HG03039 (cell line): ENCODE results near the gene PCBP3.
"Not testable (repeated sequence)": the region's sequence is repeated elsewhere in the genome, so short reads cannot be mapped to it uniquely, and the experiment has no call there.

Experiments
- ATAC-seq: cut with Tn5 transposase; IDR thresholded peaks from one replicate; pipeline ENCODE4 v1.9.1; 2021; ENCODE audit warnings: mild to moderate bottlenecking, moderate library complexity; ENCODE audit not compliant: unreplicated experiment

PCBP3 gene

DNA sequence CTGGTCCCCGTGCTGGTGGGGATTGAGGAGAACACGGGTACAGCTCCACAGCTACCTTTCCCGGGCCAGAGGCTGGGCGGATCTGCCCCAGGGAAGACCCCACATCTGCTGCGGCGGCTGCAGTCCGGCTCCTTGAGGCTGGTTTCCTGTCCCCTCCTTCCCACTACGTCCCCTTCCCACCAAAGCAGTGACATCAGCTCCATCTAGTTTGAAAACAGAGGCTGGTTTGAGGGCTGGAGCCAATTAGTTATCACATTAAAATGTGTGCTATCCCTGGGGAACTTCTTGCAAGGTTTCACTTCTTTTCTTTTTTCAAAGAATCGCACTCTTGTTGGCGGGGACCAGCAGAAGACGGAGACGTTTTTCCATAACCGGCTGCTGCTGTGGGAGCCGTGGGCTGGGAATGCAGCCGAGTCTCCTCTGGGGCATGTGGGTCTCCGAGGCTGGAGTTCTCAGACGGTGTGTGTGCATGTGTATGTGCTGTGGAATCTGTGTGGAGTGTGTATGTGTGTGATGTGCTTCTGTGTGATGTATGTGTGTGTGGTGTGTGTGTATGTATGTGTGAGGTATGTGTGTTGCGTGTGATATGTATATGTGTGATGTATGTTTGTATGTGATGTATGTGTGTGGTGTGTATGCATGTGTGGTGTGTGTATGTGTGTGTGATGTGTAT is 8.9 kb upstream of the PCBP3 start:
- ATAC-seq: no peak

DNA sequence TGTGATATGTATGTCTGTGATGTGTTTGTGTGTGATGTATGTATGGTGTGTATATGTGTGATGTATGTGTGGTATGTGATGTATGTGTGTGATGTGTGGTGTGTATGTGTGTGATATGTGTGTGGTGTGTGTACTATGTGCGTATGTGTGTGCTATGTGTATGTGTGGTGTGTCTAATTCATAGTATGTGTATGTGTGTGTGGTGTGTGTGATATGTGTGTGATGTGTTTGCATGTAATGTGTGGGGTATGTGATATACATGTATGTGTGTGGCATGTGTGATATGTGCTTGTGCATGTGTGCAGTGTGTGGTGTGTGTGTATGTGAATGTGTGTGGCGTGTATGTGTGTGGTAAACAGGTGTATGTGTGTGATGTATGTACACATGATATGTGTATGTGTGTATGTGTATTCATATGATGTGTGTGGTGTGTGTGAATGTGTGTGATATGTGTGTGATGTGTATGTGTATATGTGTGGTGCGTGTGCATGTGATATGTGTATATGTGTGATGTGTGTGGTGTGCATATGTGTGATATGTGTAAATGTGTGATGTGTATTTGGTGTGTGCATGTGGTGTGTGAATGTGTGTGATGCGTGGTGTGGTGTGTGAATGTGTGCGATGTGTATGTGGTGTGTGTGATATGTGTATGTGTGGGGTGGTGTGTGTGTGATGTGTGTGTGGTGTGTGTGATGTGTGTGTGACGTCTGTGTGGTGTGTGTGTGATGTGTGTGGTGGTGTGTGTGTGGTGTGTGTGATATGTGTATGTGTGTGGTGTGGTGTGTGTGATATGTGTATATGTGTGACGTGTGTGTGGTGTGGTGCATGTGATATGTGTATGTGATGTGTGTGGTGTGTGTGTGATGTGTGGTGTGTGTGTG is 8.0 kb upstream of the PCBP3 start:
- ATAC-seq: no peak

DNA sequence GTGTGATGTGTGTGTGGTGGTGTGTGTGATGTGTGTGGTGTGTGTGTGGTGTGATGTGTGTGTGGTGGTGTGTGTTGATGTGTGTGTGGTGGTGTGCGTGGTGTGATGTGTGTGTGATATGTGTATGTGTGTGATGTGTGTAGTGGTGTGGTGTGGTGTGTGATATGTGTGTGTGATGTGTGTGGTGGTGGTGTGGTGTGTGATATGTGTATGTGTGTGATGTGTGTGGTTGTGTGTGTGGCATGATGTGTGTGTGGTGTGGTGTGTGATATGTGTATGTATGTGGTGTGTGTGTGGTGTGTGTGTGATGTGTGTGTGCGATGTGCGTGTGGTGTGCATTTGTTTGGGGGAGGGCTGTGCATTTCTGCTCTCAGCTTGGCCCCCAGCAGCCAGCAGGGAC is 7.1 kb upstream of the PCBP3 start:
- ATAC-seq: no peak

DNA sequence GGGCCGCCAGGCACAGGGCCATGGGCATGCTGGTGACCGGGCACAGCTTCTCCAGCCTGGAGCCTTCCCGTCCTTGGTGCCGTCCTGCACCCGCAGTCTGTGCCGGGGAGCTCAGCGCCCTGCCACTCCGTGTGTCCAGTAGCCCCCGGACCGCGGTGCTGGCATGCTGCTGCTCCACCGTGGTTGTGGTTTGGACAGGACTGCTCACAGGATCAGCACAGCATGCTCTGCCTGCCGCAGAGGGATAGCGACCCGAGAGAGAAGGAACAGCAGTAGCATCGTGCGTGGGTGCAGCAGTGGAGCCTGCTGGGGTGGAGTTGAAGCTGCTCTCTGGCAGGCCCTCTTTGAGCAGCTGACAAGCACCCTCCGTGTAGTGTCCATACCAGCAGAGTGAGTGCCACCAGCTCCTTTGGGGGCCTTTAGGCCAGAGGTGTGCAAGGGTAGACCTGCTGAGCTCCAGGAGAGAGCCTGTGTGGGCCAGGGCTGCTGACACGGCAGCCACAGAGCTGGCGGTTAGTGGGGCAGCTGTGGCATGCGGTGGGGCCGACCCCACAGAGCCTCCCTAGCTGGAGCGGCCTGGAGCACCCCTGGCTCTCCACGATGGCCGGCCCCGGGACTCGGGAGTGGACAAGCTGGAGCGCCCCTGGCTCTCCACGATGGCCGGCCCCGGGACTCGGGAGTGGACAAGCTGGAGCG is 6.4 kb upstream of the PCBP3 start:
- no peak for ATAC-seq

DNA sequence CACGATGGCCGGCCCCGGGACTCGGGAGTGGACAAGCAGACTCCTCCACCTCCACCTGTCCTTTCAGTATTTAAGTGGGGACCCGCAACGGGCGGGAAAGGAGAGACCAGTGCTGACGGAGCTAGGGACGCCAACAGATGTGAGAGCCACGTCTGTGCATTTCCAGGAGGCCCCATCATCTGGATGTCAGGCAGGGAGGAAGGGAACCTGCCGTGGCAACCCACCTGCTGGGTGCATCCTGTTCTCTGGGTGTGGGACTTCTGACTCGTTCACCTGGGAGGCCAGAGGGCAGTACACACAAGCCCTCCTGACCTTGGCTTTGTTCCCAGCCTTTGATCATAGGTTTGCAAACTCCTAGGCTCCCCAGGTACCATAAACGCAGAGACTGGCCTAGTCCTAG is 5.6 kb upstream of the PCBP3 start:
- ATAC-seq: no peak

DNA sequence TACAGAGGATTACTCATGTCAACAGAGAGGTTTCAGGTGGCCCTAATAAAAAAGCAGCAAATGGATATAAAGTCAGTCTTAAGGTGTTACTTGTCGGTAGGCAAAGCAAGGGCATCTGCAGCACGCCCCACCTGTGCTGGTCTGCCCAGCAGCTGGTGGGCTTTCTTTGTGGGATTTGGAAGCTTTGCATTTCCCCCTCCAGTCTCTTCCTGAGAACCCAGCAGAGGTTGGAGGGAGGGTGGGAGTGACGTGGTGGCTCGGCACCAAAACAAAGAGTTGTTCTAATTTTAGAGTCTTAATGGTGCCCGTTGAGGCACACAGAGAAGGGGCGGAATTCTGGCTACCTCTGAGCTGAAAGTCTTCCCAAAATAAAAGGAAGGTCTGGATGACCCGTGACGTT is 4.8 kb upstream of the PCBP3 start:
- no peak for ATAC-seq

DNA sequence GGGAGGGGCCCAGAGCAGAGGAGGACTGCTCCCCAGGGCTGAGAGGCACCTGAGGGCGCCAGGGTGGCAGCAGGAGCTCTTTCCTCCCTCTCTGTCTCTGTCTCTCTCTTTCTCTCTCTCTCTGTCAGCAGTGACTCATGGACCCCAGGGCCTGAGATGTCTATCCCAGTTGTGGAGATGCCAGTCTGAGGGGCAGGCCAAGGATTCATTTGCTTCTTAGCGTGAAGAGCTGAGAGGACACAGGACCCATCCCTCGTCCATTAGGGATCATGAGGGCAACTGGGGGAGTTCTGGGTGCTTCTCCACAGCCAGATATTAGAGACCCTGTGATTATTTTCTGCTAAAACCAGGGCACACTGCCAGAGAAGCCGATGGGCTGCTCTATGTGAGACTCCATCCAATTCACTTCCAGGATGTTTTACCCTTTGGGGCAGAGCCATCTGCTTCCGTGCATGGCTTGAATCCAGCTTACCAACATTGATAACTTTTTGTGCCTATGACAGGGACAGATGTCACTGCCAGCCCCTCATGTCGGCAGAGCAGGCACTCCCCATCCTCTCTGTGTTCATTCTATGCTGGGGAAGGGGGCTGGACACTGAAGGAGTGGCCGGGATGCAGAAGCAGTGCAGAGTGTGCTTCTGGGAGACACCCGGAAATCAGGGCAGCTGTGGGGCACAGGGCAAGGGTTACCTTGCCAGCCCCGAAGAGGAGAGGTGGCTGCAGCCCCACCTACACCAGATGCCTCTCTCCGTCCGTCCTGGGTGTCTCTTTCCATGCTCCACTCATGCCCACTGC is 4.1 kb upstream of the PCBP3 start:
- ATAC-seq: no peak

DNA sequence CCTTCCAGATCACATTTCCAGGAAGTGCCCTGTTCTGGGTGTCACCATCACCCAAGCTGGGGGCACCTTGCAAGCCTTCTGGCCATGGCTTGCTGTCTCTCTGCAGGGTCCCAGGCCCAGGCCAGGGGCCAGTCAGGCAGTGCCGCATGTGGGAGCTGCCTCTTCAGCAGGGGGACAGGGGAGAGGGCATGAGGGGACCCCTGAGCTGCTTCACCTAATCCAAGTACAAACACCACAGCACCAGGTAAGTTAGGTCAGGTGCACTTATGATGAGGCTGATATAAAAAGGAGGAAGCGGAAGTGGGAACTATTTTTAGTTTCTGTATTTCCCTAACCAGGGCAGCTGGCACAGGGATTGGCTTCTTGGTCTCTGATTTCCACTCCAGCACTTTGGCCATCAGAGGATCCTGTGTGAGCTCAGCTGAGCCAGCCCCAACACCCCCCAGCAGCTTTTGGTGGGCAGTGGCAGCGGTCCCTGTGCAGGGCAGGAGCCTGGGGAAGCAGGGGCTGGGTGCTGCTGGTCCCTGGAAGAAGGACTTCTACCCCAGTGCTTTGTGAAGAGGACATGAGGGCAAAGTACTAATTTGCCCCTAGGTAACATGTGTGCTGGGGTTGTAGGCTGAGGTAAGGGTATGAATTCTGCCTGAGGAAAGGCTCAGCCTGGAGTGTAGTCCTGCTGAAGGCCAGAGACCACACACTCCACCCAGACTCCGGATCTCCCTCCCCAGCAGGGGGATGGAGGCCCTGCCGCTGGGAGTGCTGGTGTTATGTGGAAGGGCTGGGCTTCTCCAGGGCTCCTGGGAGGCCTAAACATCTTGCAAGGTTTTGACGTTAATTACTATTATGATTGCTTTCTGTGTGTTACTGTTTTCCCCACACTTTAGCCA is 3.3 kb upstream of the PCBP3 start:
- no peak for ATAC-seq

DNA sequence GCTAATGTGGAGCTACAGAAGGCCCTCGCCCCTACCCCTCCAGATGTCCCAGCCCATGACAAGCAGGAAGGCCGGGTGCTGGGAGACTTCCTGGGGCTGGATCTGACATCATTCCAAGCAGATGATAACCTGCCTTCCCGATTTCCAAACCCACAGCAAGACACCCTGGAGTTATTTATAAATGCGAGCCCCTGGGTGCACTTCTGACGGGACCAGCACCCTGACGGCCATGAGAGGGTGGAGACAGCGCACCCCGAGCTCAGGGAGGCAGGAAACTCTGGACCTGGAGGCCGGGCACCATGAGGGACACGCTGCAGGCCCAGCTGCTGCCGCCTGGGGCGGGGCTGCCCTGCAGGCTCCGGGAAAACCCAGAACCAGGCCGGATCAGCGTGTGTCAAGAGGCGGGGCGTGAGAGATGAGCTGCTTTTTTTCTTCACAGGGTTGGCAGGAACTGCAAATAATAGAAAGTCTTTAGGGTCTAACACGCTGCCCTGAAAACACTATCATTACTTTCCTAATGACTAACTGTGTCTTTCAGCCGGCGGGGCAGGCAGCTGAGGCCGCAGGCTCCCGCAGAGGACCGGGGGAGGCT is 2.5 kb upstream of the PCBP3 start:
- ATAC-seq: no peak

DNA sequence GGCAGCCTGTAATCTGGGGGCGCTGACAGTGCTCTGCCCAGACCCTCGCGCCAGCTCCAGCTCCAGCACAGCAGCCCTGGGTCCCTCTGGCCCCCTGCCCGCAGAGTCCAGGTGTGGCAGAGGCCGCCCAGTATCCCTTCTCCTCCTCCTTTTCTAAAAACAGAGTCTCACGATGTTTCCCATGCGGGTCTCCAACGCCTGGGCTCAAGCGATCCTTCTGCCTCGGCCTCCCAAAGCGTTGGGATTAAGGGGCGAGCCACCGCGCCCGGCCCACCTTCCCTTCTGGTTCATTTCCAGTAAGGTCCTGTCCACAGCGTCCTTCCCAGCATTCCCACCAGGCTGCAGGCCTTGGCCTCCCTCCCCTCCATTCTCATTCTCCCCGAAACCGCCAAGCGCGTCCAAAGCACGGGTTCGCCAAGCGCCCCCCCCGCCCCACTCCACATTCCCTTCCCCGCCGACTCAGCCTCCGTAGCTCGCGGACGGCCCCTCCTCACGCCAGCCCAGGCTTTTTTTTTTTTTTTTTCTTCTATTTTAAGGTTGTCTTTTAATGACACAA is 2.0 kb upstream of the PCBP3 start:
- no peak for ATAC-seq

DNA sequence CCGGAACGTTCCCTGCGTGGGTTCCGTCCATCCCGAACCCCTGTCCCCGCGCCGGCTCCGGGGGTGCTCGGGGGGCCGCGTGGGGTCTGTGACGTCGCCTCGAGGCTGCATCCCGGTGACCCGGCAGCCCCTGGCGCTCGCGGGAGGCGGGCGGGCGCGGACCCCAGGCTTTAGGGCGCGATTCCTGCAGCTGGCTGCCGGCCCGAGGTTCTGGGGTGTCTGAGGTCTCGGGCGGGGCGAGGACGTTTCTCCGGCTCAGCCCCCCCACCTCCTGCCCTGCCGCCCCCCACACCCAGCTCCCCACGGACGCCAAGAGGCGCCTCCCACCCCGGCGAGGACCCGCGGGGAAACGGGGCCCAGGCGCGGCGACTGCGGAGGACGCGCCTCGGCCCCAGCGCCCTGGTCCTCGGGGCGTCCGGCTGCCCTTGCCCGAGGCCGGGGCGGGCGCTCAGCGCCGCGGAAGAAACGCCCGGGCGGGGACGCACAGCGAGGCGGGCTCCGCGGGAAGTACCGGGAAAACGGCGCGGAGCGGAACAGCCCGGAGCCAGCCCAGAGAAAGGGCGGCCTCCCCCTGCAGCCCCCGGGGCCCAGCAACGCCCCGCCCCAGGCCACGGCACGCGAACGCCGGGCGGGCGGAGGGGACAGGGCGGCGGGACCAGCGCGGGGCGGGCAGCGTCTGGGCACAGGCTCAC is 1.3 kb upstream of the PCBP3 start:
- no peak for ATAC-seq

DNA sequence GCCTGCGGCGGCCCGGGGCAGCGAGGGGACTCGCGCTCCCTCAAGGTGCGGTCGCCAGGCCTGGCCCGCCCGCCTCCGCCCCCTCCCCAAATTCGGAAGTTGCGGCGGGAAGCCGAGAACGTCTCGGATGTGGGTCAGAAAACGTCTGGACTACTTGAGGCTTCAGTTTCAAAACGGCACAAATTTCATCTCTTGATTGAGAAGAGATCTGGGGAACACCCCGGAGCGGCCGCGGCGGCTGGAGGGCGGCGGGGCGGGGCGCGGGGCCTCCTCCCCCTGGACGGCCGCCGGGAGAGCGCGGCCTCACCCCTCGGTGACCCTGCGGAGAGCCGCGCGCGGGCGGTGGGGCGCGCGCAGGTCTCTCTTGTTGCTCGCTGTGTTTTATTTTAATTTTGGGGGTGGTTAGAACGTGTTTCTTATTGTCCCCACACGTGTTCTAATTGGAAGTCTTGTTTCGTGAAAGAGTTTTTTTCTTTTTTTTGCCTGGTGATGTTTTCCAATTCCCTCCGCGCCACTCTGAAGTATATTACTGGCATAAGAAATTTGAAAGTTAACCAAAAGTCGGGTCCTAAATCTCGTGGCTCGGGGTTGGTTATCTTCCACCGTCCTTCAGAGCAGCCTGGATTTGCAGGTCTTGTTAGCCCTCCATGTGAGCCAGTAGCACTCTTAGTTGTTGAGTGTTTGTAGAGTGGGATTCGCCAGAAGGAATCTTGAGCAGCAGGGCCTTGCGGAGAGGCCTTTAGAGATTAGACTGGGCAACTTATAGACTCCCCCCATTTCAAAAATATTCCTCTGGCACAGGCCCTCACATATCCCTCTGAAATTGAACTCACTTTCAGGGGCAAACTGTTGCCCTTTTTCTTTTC is 749 bp downstream of the PCBP3 start:
- no peak for ATAC-seq

DNA sequence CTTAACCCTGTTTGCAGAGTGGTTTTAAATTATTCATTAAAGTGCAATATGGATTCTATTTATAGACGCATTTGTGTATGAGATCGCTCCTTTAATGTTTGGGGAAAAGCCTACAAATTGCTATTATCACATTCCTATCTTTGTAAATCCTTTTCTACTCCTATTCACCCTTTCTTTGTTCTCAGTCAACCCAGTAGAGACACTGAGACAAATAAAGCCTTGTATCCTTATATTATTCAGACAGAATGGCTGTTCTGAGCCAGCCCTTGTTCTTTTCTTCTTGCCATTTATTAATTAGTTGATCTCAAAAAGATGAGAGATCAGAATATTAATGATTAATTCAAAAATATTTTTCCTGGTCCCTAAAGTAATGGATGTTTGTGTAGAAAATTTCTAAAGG is 8.4 kb downstream of the PCBP3 start:
- no peak for ATAC-seq

DNA sequence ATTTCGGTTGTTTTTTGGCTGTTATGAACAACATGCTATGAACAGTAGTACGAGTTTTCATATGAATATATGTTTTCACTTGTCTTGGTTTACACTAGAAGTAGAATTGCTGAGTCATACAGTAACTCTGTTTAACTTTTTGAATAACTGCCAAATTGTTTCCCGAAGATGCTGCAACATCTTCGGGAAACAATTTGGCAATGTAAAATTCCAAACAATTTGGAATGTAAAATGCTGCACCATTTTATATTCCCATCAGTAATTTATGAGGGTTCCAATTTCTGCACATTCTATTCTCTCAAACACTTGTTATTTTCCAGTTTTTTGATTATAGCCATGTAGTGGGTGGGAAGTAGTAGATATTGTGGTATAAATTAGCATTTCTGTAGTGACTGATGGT is 11.6 kb downstream of the PCBP3 start:
- ATAC-seq: no peak

DNA sequence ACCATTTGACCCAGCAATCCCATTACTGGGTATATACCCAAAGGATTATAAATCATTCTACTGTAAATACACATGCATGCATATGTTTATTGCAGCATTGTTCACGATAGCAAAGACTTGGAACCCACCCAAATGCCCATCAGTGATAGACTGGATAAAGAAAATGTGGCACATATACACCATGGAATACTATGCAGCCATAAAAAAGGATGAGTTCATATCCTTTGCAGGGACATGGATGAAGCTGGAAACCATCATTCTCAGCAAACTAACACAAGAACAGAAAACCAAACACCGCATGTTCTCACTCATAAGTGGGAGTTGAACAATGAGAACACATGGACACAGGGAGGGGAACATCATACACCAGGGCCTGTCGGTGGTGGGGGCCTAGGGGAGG is 12.6 kb downstream of the PCBP3 start:
- not testable (repeated sequence) for ATAC-seq

DNA sequence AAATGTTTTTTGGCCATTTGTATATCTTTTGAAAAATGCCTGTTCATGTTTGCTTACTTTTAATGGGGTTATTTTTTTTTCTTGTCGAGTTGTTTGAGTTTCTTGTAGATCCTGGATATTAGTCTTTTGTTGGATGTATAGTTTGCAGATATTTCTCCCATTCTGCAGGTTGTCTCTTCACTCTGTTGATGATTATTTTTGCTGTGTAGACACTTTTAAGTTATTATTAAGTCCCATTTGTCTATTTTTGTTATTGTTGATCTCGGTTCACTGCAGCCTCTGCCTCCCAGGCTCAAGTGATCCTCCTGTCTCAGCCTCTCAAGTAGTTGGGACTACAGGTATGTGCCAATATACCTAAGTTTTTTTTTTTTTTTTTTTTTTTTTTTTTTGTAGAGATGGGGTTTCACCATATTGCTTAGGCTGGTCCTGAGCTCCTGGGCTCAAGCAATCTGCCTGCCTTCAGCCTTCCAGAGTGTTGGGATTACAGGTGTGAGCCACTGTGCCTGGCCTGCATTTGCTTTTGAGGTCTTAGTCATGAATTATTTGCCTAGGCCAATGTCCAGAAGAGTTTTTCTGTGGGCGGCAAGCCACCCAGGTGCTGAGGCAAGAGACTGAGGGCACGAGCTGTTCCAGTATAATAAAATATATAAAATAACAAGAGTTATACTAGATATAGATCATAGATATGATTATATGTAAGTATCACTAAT is 18.5 kb downstream of the PCBP3 start:
- ATAC-seq: not testable (repeated sequence)

DNA sequence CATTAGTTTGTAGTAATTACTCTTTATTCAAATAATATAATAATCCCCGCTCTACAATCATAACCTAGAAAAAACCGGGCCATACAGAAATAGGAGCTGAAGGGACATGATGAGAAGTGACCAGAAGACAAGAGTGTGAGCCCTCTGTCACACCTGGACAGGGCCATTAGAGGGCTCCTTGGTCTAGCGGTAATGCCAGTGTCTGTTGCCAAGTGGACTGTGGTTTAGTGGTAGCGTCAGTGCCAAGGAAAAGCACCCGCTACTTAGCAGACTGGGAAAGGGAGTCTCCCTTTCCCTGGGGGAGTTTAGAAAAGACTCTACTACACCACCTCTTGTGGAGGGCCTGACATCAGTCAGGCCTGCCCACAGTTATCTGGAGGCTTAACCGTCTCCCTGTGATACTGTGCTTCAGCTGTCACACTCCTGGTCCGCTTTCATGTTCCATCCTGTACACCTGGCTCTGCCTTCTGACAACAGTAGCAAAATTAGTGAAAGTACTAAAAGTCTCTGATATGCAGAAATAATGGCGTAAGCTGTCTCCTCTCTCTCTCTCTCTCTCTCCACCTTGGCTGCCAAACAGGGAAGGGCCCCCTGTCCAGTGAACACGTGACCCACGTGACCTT is 19.2 kb downstream of the PCBP3 start:
- ATAC-seq: not testable (repeated sequence)
